GM20431 (cell line): ENCODE data around the gene REPS2.

Experiments used
- in situ Hi-C: fragments of 300-500 bp; cut with MseI, MboI; formaldehyde crosslinking; loops from one replicate; pipeline ENCODE4 v1.15.0; 2020; ENCODE audit warnings: low sequenced_read_pairs; ENCODE audit not compliant: unreplicated experiment

Gene REPS2

GRCh38 chrX:16946361-16946964 lies at the start of gene REPS2:
TSS of gene REPS2 (plus strand) at chrX:16946658. CDS start at chrX:16946862, 204 bp downstream.
- in situ Hi-C loops = no loop called here

- in situ Hi-C loops = no loop called here
Measured at GRCh38 chrX:16897445-16897844, 49.0 kb upstream of the REPS2 start.

GRCh38 chrX:16903274-16904022 lies 43.0 kb upstream of the REPS2 start:
- in situ Hi-C loops = no loop called here

- in situ Hi-C loops = no loop called here
Measured at GRCh38 chrX:16910376-16910775, 36.1 kb upstream of the REPS2 start.

GRCh38 chrX:16914058-16914457 lies 32.4 kb upstream of the REPS2 start:
- in situ Hi-C loops = no loop called here

- in situ Hi-C loops = no loop called here
Measured at GRCh38 chrX:16916561-16916960, 29.9 kb upstream of the REPS2 start.

- in situ Hi-C loops = no loop called here
Measured at GRCh38 chrX:16917120-16917519, 29.3 kb upstream of the REPS2 start.

GRCh38 chrX:16918979-16919378 lies 27.5 kb upstream of the REPS2 start:
- in situ Hi-C loops = no loop called here

- in situ Hi-C loops = no loop called here
Measured at GRCh38 chrX:16920075-16920474, 26.4 kb upstream of the REPS2 start.

- in situ Hi-C loops = no loop called here
Measured at GRCh38 chrX:16923157-16923556, 23.3 kb upstream of the REPS2 start.

- in situ Hi-C loops = no loop called here
Measured at GRCh38 chrX:16924631-16925480, 21.6 kb upstream of the REPS2 start.

- in situ Hi-C loops = no loop called here
Measured at GRCh38 chrX:16930392-16930791, 16.1 kb upstream of the REPS2 start.

GRCh38 chrX:16931371-16931770 lies 15.1 kb upstream of the REPS2 start:
- in situ Hi-C loops = no loop called here

- in situ Hi-C loops = no loop called here
Measured at GRCh38 chrX:16931855-16932575, 14.4 kb upstream of the REPS2 start.

- in situ Hi-C loops = no loop called here
Measured at GRCh38 chrX:16934185-16934584, 12.3 kb upstream of the REPS2 start.

- in situ Hi-C loops = no loop called here
Measured at GRCh38 chrX:16946971-16947562, 609 bp downstream of the REPS2 start.

- in situ Hi-C loops = no loop called here
Measured at GRCh38 chrX:16950423-16950822, 4.0 kb downstream of the REPS2 start.

- in situ Hi-C loops = no loop called here
Measured at GRCh38 chrX:16953606-16954211, 7.3 kb downstream of the REPS2 start.

- in situ Hi-C loops = no loop called here
Measured at GRCh38 chrX:16957751-16958150, 11.3 kb downstream of the REPS2 start.

GRCh38 chrX:16958356-16958755 lies 11.9 kb downstream of the REPS2 start:
- in situ Hi-C loops = no loop called here
